ENCODE measurements around the gene MKRN3.

Gene MKRN3

GRCh38 chr15:23566651-23567050 lies 1.2 kb downstream of the MKRN3 start:
- no peak for DNase-seq (ENCODE audit: low read depth)
- no peak for TF ChIP-seq CTCF (conservative IDR thresholded peaks at IDR 0.05; ENCODE audit: low read depth, low read length)
- H3K4me3 ChIP-seq (ENCODE audit: low read length): peak overlapping the region; percentile 77

- H3K4me3 ChIP-seq (ENCODE audit: low read length): no peak overlapping the region
- TF ChIP-seq CTCF (conservative IDR thresholded peaks at IDR 0.05; ENCODE audit: low read depth, low read length): no peak
- DNase-seq (ENCODE audit: low read depth): no peak
Observed at GRCh38 chr15:23567921-23568320, 2.4 kb downstream of the MKRN3 start.

- H3K4me3 ChIP-seq (ENCODE audit: low read length): no peak overlapping the region
- no peak for DNase-seq (ENCODE audit: low read depth)
- no peak for TF ChIP-seq CTCF (conservative IDR thresholded peaks at IDR 0.05; ENCODE audit: low read depth, low read length)
Observed at GRCh38 chr15:23569151-23569925, 3.9 kb downstream of the MKRN3 start.

GRCh38 chr15:23570486-23570885 lies 5.0 kb downstream of the MKRN3 start:
- no peak for TF ChIP-seq CTCF (conservative IDR thresholded peaks at IDR 0.05; ENCODE audit: low read depth, low read length)
- H3K4me3 ChIP-seq (ENCODE audit: low read length): no peak overlapping the region
- DNase-seq (ENCODE audit: low read depth): no peak

- no peak for TF ChIP-seq CTCF (conservative IDR thresholded peaks at IDR 0.05; ENCODE audit: low read depth, low read length)
- DNase-seq (ENCODE audit: low read depth): no peak
- no peak overlapping the region for H3K4me3 ChIP-seq (ENCODE audit: low read length)
Observed at GRCh38 chr15:23572844-23573243, 7.4 kb downstream of the MKRN3 start.

GRCh38 chr15:23574742-23575141 lies 9.3 kb downstream of the MKRN3 start:
- no peak overlapping the region for H3K4me3 ChIP-seq (ENCODE audit: low read length)
- no peak for TF ChIP-seq CTCF (conservative IDR thresholded peaks at IDR 0.05; ENCODE audit: low read depth, low read length)
- no peak for DNase-seq (ENCODE audit: low read depth)

GRCh38 chr15:23576061-23576460 lies 10.6 kb downstream of the MKRN3 start:
- DNase-seq (ENCODE audit: low read depth): no peak
- H3K4me3 ChIP-seq (ENCODE audit: low read length): no peak overlapping the region
- no peak for TF ChIP-seq CTCF (conservative IDR thresholded peaks at IDR 0.05; ENCODE audit: low read depth, low read length)

Measured in retinal pigment epithelial cell (primary cell).